Neural cell (in vitro differentiated cells): Measurements from ENCODE around the gene COG4. TPM values are rescaled to one million over a fixed set of nuclear protein-coding genes. Genes with fewer than 3 reads are reported as not detected.

Source experiments
- H2AFZ ChIP-seq: fragments of 200-600, 300-800 bp; sonication (generic), shearing (Covaris generic); 2 replicates; pipeline ENCODE4 v1.6.0; 2014; ENCODE audit warnings: low read depth, mild to moderate bottlenecking, antibody characterized with exemption, low read length, moderate library complexity
- H3F3A ChIP-seq: fragments of 200-600 bp; shearing (Covaris generic); 2 replicates; pipeline ENCODE4 v1.6.1; 2016; ENCODE audit warnings: mild to moderate bottlenecking, moderate library complexity, mixed read lengths, antibody characterized with exemption, low read length; ENCODE audit not compliant: insufficient read depth, poor library complexity, severe bottlenecking
- H3K27ac ChIP-seq: fragments of 200-600, 300-800 bp; sonication (generic), shearing (Covaris generic); 2 replicates; pipeline ENCODE4 v1.5.1; 2014; ENCODE audit warnings: mild to moderate bottlenecking, low read length, moderate library complexity
- H3K27me3 ChIP-seq: fragments of 300-800, 200-600 bp; sonication (generic), shearing (Covaris generic); 2 replicates; pipeline ENCODE4 v1.6.0; 2014; ENCODE audit warnings: mild to moderate bottlenecking, low read depth, low read length, moderate library complexity; ENCODE audit not compliant: insufficient read depth
- H3K36me3 ChIP-seq: fragments of 300-800, 200-600 bp; sonication (generic), shearing (Covaris generic); 2 replicates; pipeline ENCODE4 v1.5.1; 2014; ENCODE audit warnings: mild to moderate bottlenecking, antibody characterized with exemption, low read length, moderate library complexity; ENCODE audit not compliant: insufficient read depth
- H3K4me2 ChIP-seq: fragments of 300-800, 200-600 bp; sonication (generic), shearing (Covaris generic); 2 replicates; pipeline ENCODE4 v1.6.0; 2014; ENCODE audit warnings: mild to moderate bottlenecking, low read length
- H3K4me3 ChIP-seq: fragments of 300-800, 200-600 bp; sonication (generic), shearing (Covaris generic); 2 replicates; pipeline ENCODE4 v1.5.1; 2014; ENCODE audit warnings: mild to moderate bottlenecking, low read length, moderate library complexity
- H3K79me2 ChIP-seq: fragments of 200-600 bp; shearing (Covaris generic); replicated peaks from 2 replicates; pipeline ENCODE4 v1.6.0; 2014; ENCODE audit warnings: mild to moderate bottlenecking, low read length, moderate library complexity; ENCODE audit not compliant: insufficient read depth
- H3K9ac ChIP-seq: fragments of 300-800, 200-600 bp; sonication (generic), shearing (Covaris generic); 2 replicates; pipeline ENCODE4 v1.6.1; 2016; ENCODE audit warnings: mild to moderate bottlenecking, low read length, mixed read lengths
- H3K9me2 ChIP-seq: fragments of 200-600 bp; shearing (Covaris generic); 2 replicates; pipeline ENCODE4 v1.6.1; 2016; ENCODE audit warnings: mild to moderate bottlenecking, low read length, mixed read lengths; ENCODE audit not compliant: insufficient read depth
- H3K9me3 ChIP-seq: fragments of 200-600, 300-800 bp; sonication (generic), shearing (Covaris generic); 2 replicates; pipeline ENCODE4 v1.6.1; 2016; ENCODE audit warnings: mild to moderate bottlenecking, mixed run types, low read length, moderate library complexity, mixed read lengths
- H4K20me1 ChIP-seq: fragments of 200-600 bp; shearing (Covaris generic); 2 replicates; pipeline ENCODE4 v1.6.1; 2016; ENCODE audit warnings: mild to moderate bottlenecking, mixed run types; ENCODE audit not compliant: insufficient read depth
- CTCF ChIP-seq: fragments of 450-650 bp; IDR thresholded peaks from 2 replicates; pipeline ENCODE4 v1.5.1; 2014; ENCODE audit warnings: antibody characterized with exemption, mild to moderate bottlenecking, moderate library complexity; ENCODE audit not compliant: poor library complexity, severe bottlenecking
- EP300 ChIP-seq: fragments of 450-650 bp; conservative IDR thresholded peaks from 2 replicates; pipeline ENCODE4 v1.6.1; 2014; ENCODE audit warnings: antibody characterized with exemption, mild to moderate bottlenecking, moderate library complexity; ENCODE audit not compliant: poor library complexity, severe bottlenecking
- EZH2 ChIP-seq: fragments of 200-600, 300-800 bp; shearing (Covaris generic), sonication (generic); IDR thresholded peaks from 2 replicates; pipeline ENCODE4 v1.6.1; 2014; ENCODE audit warnings: antibody characterized with exemption, low read length, borderline replicate concordance, mild to moderate bottlenecking; ENCODE audit not compliant: insufficient read depth, poor library complexity, severe bottlenecking
- MXI1 ChIP-seq: fragments of 450-650 bp; conservative IDR thresholded peaks from 2 replicates; pipeline ENCODE4 v1.6.1; 2014; ENCODE audit warnings: antibody characterized with exemption, mild to moderate bottlenecking; ENCODE audit not compliant: poor library complexity, severe bottlenecking
- POLR2AphosphoS5 ChIP-seq: IDR thresholded peaks from 2 replicates; pipeline ENCODE4 v1.6.1; 2012
- RAD21 ChIP-seq: fragments of 450-650 bp; conservative IDR thresholded peaks from 2 replicates; pipeline ENCODE4 v1.6.1; 2014; ENCODE audit warnings: antibody characterized with exemption, mild to moderate bottlenecking, moderate library complexity
- REST ChIP-seq: IDR thresholded peaks from 2 replicates; pipeline ENCODE4 v1.6.1; 2012; ENCODE audit warnings: borderline replicate concordance
- SMC3 ChIP-seq: fragments of 450-650 bp; conservative IDR thresholded peaks from 2 replicates; pipeline ENCODE4 v1.6.1; 2014; ENCODE audit warnings: antibody characterized with exemption, mild to moderate bottlenecking, moderate library complexity; ENCODE audit not compliant: poor library complexity
- TAF1 ChIP-seq: IDR thresholded peaks from 2 replicates; pipeline ENCODE4 v1.6.1; 2012; ENCODE audit warnings: low read depth
- polyA plus RNA-seq: library from polyadenylated mRNA; depleted of rRNA; stranded (reverse); fragments of >200 nt; gene quantifications from 2 replicates; pipeline ENCODE4 v1.2.3, GENCODE V29; 2014

Gene COG4
- polyA plus RNA-seq, 1 donor from 2014 or later, result 185 TPM

- Histone ChIP-seq H3K9ac (no peak overlapping the region), H3K9me2 (no peaks in the 10 kb centered on the region), H3F3A (no peaks in the 10 kb centered on the region), H3K4me2 (no peak overlapping the region), H2AFZ (no peak overlapping the region), H3K4me3 (no peak overlapping the region), H3K27me3 (no peaks in the 10 kb centered on the region), H3K27ac (no peak overlapping the region), H3K79me2 (peaks cover 2% of the 10 kb centered on the region), H4K20me1 (no peaks in the 10 kb centered on the region), H3K9me3 (no peaks in the 10 kb centered on the region), H3K36me3 (peaks cover 19% of the 10 kb centered on the region)
- TF ChIP-seq SMC3, result no peak
- TF ChIP-seq POLR2AphosphoS5, result no peak
- no peak for TF ChIP-seq EZH2
- TF ChIP-seq RAD21, result no peak
- TF ChIP-seq CTCF, result no peak
- TF ChIP-seq MXI1, result no peak
- TF ChIP-seq REST, result no peak
- TF ChIP-seq EP300, result no peak
- TF ChIP-seq TAF1, result no peak
Measured at GRCh38 chr16:70550082-70550481, 26.7 kb upstream of the COG4 start.

- Histone ChIP-seq H3K27me3 (no peaks in the 10 kb centered on the region), H3K79me2 (peaks cover 2% of the 10 kb centered on the region), H3K36me3 (peaks cover 16% of the 10 kb centered on the region), H3K9me3 (no peaks in the 10 kb centered on the region), H3K27ac (no peak overlapping the region), H3K4me3 (no peak overlapping the region), H2AFZ (no peak overlapping the region), H3K4me2 (no peak overlapping the region), H3K9ac (no peak overlapping the region), H4K20me1 (no peaks in the 10 kb centered on the region), H3K9me2 (no peaks in the 10 kb centered on the region), H3F3A (no peaks in the 10 kb centered on the region)
- TF ChIP-seq SMC3 (no peak), REST (no peak), EP300 (no peak), CTCF (no peak), TAF1 (no peak), MXI1 (no peak), EZH2 (no peak), RAD21 (no peak), POLR2AphosphoS5 (no peak)
Measured at GRCh38 chr16:70548936-70549335, 25.6 kb upstream of the COG4 start.
